ENCODE measurements around the gene AMER2.

The AMER2 gene

GRCh38 chr13:25190256-25190655, 18.2 kb upstream of the AMER2 start:
- TF ChIP-seq ZBTB7A (IDR thresholded peaks at IDR 0.05; ENCODE audit: low read depth) = no peak
- TF ChIP-seq TEAD4 (IDR thresholded peaks at IDR 0.05) = no peak
- TF ChIP-seq USF1 (IDR thresholded peaks at IDR 0.05) = no peak
- TF ChIP-seq CREB1 (IDR thresholded peaks at IDR 0.05; ENCODE audit: low read depth) = no peak
- TF ChIP-seq TCF12 (IDR thresholded peaks at IDR 0.05; ENCODE audit: low read depth) = no peak
- no peak for TF ChIP-seq RAD21 (IDR thresholded peaks at IDR 0.05; ENCODE audit: low read depth)

- no peak for TF ChIP-seq TEAD4 (IDR thresholded peaks at IDR 0.05)
- TF ChIP-seq ZBTB7A (IDR thresholded peaks at IDR 0.05; ENCODE audit: low read depth) = no peak
- TF ChIP-seq CREB1 (IDR thresholded peaks at IDR 0.05; ENCODE audit: low read depth) = no peak
- TF ChIP-seq REST (IDR thresholded peaks at IDR 0.05; ENCODE audit: low read depth) = no peak
- TF ChIP-seq NFIC (IDR thresholded peaks at IDR 0.05) = no peak
- no peak for TF ChIP-seq USF1 (IDR thresholded peaks at IDR 0.05)
- no peak for TF ChIP-seq TCF12 (IDR thresholded peaks at IDR 0.05; ENCODE audit: low read depth)
- no peak for TF ChIP-seq CEBPB (IDR thresholded peaks at IDR 0.05)
- no peak for TF ChIP-seq MAX (IDR thresholded peaks at IDR 0.05)
Observed at GRCh38 chr13:25187596-25187995, 15.5 kb upstream of the AMER2 start.

- TF ChIP-seq TCF12 (IDR thresholded peaks at IDR 0.05; ENCODE audit: low read depth) (no peak), CREB1 (IDR thresholded peaks at IDR 0.05; ENCODE audit: low read depth) (no peak), ZBTB7A (IDR thresholded peaks at IDR 0.05; ENCODE audit: low read depth) (no peak), YY1 (IDR thresholded peaks at IDR 0.05; ENCODE audit: low read depth) (no peak), REST (IDR thresholded peaks at IDR 0.05; ENCODE audit: low read depth) (no peak), RAD21 (IDR thresholded peaks at IDR 0.05; ENCODE audit: low read depth) (no peak), FOXM1 (IDR thresholded peaks at IDR 0.05; ENCODE audit: borderline replicate concordance, low read depth) (no peak), TAF1 (IDR thresholded peaks at IDR 0.05; ENCODE audit: low read depth) (no peak)
Observed at GRCh38 chr13:25186187-25186586, 14.1 kb upstream of the AMER2 start.

GRCh38 chr13:25181597-25181996, 9.5 kb upstream of the AMER2 start:
- TF ChIP-seq TCF12 (IDR thresholded peaks at IDR 0.05; ENCODE audit: low read depth) (no peak), TAF1 (IDR thresholded peaks at IDR 0.05; ENCODE audit: low read depth) (no peak), CREB1 (IDR thresholded peaks at IDR 0.05; ENCODE audit: low read depth) (no peak), RAD21 (IDR thresholded peaks at IDR 0.05; ENCODE audit: low read depth) (no peak), MAX (IDR thresholded peaks at IDR 0.05) (no peak), REST (IDR thresholded peaks at IDR 0.05; ENCODE audit: low read depth) (no peak), ZBTB7A (IDR thresholded peaks at IDR 0.05; ENCODE audit: low read depth) (no peak), EP300 (IDR thresholded peaks at IDR 0.05; ENCODE audit: borderline replicate concordance) (no peak), TEAD4 (IDR thresholded peaks at IDR 0.05) (no peak), FOXM1 (IDR thresholded peaks at IDR 0.05; ENCODE audit: borderline replicate concordance, low read depth) (no peak), NFIC (IDR thresholded peaks at IDR 0.05) (no peak), USF1 (IDR thresholded peaks at IDR 0.05) (no peak), CEBPB (IDR thresholded peaks at IDR 0.05) (no peak), EGR1 (IDR thresholded peaks at IDR 0.05) (no peak), YY1 (IDR thresholded peaks at IDR 0.05; ENCODE audit: low read depth) (no peak)

Data from Ishikawa (cell line).